DMS153 treated with DMSO at 0.1 percent for 48 hours (cell line): Measurements from ENCODE around the gene INTS6L.
"Not testable (repeated sequence)": the region's sequence is repeated elsewhere in the genome, so short reads cannot be mapped to it uniquely, and the experiment has no call there.

Source experiments
- DNase-seq: peaks from one replicate; lab custom pipeline; 2025; ENCODE audit not compliant: unreplicated experiment; lab: John Stamatoyannopoulos, UW

The INTS6L gene

GRCh38 chrX:135596495-135596894, 76.0 kb downstream of the INTS6L start:
- no peak for DNase-seq

- no peak for DNase-seq
These were observed 85.4 kb downstream of the INTS6L start for GRCh38 chrX:135605906-135606305.

- DNase-seq = not testable (repeated sequence)
These were observed 104.1 kb downstream of the INTS6L start for GRCh38 chrX:135624408-135625204.

DNA sequence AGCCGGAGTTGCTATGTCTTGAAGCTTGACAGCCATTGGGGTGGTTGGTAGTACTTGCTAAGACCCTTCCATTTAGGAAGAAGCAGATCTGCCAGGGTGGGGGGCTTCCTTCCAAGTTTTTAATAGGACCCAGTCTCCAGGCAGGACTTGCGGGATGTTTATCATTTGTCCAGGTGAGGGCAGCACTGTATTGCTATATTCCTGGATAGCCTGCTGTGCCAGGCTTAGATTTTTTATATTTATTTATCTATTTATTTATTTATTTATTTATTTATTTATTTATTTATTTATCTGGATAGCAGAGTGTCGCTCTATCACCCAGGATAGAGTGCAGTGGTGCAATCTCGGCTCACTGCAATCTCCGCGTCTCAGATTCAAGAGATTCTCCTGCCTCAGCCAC, 105.5 kb downstream of the INTS6L start:
- DNase-seq = peak; percentile 5

- no peak for DNase-seq
These were observed 108.9 kb downstream of the INTS6L start for GRCh38 chrX:135629342-135629741.
